Activated CD4-positive, alpha-beta T cell treated with anti-CD3 and anti-CD28 coated beads for 1 hour (primary cell): Measurements from ENCODE around the gene SURF2.

Source experiments
- DNase-seq: peaks from one replicate; pipeline ENCODE4 v3.0.0-alpha.2; 2020

The SURF2 gene

DNA sequence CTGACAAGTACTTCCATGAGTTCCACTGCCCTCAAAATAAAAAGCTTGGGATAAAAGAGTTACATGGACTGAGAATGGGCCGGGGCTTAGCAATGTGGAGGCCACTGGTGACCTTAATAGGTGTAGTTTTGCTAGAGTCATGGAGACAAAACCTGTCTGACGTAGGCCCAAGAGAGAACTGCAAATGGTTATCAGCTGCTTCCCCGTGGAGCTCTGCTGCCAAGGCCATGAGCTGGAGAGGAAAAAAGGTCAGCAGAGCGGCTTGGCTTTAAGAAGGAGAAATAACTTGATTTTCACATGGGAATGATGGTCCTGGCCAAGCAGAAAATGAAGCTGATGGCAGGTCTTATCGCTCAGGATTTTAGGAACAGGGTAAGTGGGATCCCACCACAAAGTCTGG lies 16.7 kb upstream of the SURF2 start:
- no peak for DNase-seq

DNA sequence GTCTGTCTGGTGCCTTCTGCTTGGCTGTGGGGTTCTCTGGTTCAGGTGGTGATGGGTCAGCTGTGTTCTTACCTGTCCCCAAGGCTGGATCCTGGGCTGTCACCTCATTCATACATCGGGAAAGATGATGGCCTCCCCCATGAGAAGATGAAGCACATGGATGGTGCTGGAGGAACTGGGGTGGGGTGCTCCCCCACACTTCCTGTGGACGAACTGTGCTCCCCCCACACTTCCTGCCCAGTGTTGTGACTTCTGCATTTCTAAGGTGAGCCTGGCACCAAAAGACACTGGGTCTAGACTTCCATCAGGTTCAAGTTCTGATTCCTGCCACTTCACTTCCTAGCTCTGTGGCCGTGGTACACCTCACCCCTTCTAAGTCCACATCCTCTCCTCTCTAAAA lies 16.1 kb upstream of the SURF2 start:
- no peak for DNase-seq

DNA sequence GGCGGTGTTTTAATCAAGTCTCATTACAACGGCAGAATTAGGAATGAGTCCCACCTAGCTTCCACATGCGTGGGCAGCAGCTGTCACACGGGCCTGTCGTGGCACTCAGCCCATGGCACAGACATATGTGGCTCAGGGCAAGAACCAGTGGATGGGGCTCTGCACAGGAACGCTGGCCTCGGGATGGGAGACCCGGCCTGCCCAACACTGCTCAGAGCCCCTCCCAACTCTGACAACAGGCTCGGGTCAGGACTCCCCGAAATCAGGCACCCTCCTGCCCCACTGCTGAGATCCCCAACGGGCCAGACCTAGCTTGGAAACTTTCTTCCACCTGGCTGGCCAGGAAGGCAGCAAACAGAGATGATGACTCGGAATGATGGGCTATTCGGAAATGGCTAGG lies 15.4 kb upstream of the SURF2 start:
- DNase-seq, result no peak

DNA sequence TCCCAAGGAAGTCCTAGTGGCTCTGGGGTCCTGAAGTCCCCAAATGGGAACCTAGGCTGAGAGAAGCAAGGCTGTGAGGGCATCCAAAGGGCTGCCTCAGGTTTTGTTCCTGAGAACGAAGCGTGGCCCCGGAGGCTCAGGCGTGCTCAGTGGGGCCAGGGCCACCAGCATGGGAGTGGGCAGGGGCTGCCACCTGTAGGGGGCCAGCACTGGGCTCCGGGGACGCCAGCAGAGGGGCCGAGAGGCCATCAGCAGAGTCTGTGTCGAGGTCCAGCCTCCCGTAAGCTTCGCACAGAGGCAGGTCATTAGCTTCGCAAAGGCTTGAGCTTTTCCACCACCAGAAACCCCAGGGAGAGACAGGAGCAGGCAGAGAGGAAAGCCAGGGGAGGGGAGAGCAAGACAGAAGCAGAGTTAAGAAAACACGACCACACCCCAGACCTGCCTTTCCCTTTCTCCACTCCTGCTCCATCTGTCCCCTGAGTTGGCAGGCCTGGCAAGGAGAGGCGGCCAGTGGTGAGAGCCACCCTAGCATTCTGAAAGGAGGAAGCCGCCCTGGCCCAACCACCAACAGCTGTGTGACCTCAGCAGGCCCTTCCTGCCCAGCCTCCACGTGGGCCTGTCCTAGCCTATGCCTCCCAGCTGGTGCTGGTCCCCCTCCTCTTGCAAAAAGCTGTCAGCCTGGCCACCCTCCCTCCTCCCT lies 14.8 kb upstream of the SURF2 start:
- DNase-seq, result no peak

DNA sequence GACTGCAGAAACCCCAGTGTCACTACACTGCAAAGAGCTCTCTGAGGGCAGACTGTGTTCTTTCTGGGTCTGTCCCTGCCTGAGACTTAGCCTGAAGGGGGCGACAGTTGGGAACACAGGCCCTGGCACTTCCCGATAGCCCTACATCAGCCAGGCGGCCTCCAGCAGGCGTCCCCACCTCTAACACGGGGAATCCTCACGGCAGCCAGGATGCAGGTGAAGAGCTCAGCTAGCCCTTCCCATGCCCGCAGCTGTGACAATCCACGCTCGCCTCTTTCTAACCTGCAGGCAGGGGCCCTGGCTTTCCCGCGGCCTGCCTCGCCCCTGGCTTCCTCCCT lies 14.3 kb upstream of the SURF2 start:
- DNase-seq, result no peak

DNA sequence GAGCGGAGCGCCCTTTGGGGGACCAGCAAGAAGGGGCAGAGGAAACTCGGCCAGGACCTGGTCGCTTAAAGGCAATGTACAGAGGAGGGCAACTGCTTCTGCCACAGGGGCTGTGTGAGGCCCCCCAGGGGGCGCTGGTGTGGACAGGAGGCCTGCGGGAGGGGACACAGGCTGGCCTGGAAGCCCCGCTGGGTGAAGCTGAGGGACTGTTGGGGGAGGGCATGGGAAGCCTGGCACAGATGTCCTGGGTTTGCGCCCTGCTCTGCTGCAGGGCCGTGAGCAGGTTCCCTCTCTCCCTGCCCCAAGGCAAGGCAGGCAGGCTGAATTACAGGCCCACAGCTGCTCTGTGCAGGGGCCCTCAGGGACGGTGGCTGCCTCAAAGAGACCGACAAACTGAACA lies 13.8 kb upstream of the SURF2 start:
- DNase-seq, result no peak

DNA sequence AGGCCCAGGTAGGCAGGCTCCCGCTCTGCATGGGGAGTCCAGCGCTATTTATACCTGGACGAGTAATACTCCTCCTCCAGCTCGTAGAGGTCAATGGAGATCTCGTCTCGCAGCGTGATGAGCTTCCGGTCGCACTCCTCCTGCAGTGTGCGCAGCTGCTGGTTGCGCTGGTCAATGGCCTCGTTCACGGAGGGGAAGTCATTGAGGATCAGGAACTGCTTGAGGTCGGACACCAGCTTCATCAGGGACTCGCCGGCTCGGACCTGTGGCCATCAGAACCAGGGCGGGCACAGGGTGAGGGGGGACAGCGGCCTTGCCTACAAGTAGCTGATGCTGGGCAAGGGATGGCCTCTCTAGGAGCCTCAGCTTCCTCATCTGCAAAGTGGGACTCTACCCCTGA lies 12.3 kb upstream of the SURF2 start:
- no peak for DNase-seq

DNA sequence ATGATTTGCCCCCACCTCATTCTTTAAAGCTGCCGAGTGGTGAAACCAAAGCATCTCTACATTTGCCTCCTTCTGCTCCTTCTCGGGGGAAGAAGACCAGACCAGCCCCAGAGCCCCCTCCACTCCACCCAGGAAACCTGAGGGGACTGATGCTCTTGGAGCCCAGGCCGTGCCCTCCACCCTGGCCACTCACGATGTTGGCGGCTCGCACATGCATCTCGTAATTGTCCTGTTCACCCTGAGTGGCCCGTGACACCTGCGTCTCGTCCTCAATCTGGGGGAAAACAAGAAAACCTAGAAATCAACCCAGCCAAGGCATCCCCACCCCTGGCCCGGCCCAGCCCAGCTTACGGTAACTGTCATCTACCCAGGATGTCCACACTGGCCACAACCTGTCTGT lies 11.4 kb upstream of the SURF2 start:
- no peak for DNase-seq

DNA sequence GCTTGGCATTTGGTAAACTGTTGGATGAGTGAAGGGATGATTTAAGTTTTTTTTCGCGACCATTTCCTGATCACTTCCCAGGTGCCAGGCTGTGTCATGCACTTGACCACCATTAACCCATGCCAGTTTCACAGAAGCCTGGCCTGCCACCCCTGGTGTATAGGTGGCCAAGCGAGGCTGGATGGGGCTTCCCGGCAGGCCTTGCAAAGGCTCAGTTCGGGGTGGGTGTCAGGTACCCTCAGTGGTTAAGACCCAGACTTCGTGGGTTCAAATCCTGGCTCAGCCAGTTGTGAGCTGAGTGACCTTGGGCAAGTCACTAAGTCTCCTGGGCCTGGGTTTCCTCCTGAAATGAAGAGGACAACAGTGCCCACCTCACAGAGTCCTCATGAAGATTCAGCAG lies 10.8 kb upstream of the SURF2 start:
- DNase-seq, result no peak

DNA sequence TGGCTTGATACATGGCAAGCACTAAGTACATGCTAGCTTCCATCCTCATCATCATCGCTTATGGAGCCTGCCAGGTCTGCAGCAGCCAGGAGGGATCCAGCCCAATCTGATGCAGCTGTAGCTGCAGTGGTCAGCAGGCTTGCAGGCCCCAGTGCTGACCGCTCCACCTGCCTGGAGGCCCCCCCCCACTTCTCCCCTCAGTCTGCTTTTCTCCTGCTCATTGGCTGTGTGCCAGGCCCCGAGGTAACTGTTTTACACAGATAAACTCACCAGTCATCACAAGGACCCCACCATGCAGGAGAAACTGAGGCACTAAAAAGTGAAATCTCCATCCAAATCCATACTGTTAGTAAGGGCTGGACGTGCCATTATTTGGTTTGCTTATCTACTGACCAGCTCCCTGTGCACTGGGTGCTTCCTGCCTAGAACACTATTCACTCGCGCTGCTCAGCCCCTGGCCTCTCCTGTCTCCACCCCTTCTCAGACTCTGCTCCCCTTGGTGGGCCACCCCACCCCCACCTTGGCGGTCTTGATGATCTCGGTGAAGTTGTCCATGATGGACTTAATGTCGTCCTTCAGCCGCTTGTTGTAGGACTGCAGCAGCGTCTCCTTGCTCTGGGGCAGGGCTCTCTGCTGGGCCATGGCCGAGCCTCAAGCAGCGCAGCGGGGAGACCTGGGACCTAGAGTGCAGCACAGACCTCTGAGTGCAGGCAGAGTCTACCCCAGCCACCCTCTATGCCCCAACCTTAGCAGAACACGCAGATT lies 10.1 kb upstream of the SURF2 start:
- DNase-seq, result no peak

DNA sequence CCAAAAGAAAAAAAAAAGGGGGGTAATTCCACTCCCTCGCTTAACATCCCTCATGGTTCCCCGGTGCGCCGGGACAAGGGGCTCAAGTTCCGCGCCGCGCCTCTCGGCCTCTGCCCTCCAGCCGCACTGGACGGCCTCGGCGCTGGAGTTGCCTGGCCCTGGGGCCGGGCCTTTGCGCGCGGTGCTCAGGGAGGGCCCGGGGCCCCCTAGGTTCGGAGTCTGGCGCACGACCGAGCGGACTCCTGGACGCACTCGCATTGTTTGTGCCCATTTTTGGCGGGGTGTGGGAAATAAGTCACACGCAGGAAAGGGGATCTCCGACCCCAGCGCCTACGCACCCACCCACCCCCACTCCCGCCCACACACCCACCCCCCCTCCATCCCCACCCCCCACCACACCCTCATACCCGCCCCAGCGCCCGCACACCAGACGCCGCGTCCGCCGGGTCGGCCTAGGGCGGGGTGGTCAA lies 8.8 kb upstream of the SURF2 start:
- DNase-seq, result no peak

DNA sequence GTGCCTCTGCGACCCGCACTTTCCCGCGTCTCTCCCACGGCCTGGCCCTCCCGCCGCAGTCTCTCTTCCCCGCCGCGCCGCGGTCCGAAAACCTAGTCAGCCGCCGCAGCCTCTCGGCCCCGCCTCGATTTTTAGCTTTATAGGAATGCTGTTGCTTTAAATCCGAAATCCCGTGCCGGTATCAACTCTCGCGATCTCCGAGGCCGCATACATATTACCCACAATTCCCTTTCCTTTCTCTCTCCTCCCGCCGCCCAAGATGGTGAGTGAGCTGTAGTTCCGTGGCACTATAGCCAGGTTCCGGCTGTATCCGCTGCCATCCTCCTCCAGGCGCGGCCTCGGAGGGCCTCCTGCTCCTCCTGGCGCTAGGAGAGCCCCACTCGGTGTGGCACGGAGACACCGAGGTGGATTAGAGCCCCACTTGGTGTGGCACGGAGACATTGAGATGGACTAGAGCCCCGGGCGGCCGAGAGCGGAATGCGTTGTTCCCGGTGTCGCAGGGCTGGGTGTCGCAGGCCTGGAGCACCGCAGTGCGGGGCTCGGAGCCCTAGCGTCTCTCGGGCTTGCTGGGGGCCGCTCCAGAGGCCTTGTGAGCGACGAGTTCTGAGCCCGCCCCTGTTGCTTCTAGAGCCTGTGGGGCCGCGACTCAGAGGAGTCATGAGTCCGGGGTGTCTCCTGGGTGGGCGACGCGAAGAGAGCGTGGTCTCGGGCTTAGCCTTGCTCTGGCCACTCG lies 8.2 kb upstream of the SURF2 start, which contains the start of the genes MED22 and RPL7A:
Gene MED22 (minus strand): TSS at position 147 of the 733 bp plus-strand sequence. CDS start 1,469 bp downstream, outside the sequence.
Gene RPL7A (plus strand): TSS at position 234 of the 733 bp plus-strand sequence. CDS start 26 bp downstream, at position 260.
- peak; percentile 84 for DNase-seq

DNA sequence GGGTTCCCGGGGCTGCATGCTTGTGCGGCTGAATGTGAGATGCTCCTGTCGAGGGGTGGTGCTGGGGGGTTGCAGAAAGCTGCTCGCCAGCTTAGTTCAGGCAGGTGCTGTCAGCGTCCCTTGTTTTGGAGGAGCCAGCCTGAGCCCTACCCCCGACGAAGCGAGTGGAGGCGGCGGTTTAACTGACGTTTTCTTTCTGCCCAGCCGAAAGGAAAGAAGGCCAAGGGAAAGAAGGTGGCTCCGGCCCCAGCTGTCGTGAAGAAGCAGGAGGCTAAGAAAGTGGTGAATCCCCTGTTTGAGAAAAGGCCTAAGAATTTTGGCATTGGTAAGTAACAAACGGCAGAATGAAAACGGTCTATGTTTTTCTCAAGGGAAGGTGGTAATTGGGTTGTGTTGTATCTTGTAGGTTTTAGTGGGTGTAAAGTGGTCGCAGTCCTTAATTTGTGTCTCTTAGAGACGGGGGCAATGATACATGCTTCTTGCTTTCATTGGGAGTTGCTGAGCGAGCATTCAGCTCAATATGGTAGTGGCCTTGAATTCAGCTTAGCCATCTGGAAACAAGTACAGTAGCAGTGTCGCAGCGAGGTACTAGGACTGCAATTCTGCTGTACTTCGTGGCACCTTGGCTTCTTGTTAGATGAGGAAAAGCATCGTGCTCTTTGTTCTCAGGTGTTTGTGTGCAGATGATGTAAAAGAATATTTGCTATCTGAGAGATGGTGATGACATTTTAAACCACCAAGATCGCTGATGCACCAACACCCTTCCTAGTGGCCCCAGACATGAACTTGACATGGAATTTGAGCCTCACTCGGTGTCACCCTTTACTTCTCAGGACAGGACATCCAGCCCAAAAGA lies 7.4 kb upstream of the SURF2 start:
- DNase-seq, result no peak

DNA sequence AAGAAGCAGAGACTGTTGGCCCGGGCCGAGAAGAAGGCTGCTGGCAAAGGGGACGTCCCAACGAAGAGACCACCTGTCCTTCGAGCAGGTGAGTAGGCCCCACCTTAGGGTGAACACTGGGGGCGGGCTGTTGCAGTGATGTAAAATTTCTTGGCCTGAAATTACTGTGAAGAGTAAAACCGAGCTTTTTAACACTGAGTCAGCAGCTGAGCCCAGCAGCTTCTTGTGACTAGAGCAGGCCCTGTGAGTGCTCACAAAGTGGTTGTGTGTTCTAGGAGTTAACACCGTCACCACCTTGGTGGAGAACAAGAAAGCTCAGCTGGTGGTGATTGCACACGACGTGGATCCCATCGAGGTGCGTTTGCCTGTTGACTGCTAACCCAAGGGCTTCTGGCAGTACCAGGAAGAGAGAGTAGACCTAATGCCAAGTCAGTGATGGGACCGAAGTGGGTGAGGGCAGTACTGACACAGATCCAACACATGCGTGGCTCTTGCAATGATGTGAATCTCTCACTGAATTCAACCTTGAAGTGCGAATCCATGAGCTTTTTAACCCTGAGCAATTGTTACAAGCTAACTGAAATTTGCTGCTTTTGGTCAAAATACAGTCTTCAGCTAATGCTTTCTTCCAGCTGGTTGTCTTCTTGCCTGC lies 6.3 kb upstream of the SURF2 start:
- DNase-seq, result no peak

DNA sequence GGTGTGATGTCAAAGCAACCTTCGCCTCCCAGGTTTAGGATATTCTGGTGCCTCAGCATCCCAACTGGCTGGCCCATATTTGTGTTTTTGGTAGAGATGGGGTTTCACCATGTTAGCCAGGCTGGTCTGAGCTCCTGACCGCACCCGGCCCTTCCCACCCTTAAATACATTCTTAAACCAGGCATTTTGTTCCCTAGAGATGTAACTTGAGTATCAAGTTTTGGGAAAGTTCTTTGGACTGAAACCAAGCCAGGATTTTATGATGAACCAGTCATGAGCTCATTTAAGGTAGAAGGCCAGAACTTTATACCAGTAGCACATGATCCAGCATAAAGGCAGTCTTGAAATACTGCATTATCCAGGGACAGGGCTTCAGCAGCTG lies 4.8 kb upstream of the SURF2 start:
- DNase-seq, result no peak

DNA sequence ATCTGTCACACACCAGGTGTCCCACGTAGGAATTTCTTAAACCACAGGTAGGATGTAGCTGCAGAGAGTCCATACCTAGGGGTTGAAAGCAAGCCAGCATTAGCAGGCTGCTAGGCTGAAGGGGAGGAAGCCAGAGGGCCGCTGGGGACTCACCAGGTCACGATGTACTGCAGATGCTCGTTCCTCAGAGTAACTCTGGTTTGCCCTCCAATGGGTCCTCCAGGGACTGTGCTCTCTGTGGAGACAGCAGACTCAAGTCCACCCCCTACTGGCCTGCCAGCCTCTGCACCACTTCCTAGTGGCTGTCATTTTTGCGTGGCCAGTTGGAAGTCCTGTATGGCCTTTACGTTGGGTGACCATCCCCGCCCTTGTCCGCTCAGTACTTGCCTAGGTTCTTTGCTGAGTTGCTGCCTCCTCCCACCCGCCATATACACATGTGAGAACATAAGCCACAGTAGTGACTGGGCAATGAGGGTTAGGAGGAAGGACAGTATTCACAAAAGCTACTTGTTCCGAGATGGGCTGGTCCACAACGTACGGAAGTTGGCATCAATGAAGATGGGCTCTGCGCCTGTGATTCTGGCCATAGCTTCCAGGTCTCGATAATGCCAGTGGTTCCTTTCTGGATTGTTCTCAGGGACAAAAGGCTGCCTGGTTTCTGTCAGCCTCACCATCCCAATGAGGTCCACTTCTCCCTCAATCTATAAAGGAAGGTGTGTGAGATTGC lies 4.3 kb upstream of the SURF2 start:
- DNase-seq, result no peak

DNA sequence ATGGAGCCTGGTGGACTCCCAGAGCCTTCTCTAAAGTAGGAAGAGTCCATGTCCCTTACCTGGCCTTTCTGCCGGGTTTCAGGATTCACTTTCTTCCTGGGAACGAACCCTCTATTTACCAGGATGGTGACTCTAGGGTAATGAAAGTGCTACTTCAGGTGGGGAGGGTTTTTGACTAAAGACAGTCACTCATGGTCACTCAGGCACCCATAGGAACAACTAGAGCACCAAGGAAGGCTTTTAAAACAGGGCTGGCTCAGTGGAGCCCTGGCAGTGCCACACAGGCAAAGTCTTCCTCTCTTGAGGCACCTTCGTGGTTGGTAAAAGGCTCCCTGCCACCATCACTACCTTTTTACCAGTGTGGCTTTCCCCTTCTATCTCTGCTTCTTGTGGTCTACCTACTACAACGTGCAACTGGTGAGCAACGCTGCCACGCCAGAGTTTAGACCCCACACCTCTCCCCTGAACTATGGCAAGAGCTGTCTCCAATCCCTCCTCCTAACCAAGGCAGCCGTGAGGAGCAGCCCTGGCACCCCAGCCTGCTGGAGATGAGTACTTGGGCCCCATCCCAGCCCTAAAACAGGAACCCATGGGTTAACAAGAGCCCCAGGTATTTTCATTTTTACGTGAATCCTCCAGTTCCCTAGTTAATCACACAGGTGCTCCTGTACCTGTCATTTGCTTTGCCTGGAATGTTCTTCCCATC lies 3.6 kb upstream of the SURF2 start:
- no peak for DNase-seq

DNA sequence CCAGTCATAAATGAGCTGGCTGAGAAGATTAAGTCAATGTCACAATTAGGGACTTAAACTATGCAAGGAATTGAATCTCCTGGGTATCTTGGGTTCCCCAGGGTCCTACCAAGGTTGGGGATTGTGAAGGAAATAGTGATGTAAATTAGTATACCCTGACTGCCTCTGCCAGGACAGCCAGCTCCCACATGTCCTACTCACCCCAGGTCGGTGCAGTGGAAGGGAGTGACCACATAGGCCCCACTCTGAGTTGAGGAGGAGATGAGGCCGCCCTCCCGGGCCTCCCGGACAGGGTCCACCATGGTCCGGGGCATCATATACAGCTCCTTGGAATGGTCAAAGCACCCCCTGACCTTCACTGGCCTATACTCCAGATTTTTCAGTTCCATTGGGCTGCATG lies 2.8 kb upstream of the SURF2 start:
- DNase-seq, result no peak

DNA sequence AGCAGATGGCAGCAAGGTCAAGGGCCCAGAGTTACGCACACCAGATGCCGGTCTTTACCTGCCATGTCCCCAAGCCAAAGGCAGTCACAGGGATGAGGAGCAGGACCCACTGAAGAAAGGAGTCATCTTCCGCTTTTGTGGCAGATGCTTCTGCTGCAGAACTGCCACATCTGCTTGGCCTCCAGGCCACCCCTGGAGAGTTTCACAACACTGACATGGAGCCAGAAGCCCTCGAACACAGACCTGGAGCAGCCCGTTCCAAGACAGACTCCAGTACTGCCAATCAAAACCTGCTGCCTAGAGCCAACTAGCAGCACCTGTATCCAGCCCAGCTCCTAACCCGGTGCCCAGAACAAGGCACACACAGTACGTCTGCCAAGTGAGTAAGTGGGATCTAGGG lies 1.6 kb upstream of the SURF2 start:
- DNase-seq, result no peak

DNA sequence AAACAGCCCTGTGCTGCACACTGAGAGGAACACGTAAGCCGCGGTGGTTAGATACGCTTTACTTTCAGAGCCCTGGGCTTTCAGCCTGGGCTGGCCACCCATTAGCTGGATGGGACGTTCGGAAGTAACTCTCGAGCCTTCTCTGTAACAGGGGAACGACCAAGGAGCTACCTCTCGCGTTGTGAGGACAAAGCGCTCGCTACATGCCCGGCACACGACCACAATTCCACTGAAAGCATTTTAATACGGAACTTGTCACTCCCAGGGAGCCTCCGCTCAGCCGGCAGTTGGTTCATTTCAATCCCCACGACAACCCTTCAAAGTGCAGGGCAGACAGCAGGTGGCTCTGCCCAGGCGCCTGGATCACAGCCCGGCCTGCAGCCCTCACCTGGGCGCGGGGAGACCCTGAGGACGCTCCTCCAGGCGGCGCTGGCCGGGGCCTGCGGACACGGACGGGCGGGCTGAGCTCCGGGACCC lies 431 bp upstream of the SURF2 start:
- DNase-seq, result no peak

DNA sequence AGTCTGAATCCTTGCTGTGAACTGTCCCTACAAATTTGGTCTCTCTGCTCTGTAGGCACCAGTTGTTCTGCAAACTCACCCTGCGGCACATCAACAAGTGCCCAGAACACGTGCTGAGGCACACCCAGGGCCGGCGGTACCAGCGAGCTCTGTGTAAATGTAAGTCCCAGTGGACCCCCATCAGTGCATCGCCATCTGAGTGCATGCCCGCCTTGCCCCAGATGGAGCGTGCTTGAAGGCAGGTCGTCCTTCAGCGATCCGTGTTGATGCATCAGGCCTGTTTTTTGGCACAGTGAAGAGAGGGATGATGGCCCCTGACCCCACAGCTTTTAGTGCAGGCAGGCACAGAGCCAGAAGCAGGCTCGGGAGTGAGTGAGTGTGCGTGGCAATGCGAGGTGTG lies 1.3 kb downstream of the SURF2 start:
- no peak for DNase-seq
